ENCODE data around the gene HSPG2. TPM values are rescaled to one million over a fixed set of nuclear protein-coding genes. Genes with fewer than 3 reads are reported as not detected.

Gene HSPG2
- total and polyA plus RNA-seq, 2 of the 13 experiments (the other 11 are each of a cell fraction or from before 2014, with no cell fraction given), result 9.1 to 13.1 TPM

GRCh38 chr1:21922090-21923013 lies 14.8 kb downstream of the HSPG2 start (continued):
- TF ChIP-seq MNT (IDR thresholded peaks at IDR 0.05) (no peak), FOXO4 (CRISPR knock-in tag; conservative IDR thresholded peaks at IDR 0.05) (no peak), XRCC5 (optimal IDR thresholded peaks at IDR 0.05; ENCODE audit: low read length) (no peak), ZXDC (CRISPR knock-in tag; IDR thresholded peaks at IDR 0.05) (no peak), TRAFD1 (CRISPR knock-in tag; IDR thresholded peaks at IDR 0.05; ENCODE audit: borderline replicate concordance) (no peak), RXRA (CRISPR knock-in tag; IDR thresholded peaks at IDR 0.05) (peak; percentile 57; the same call in 1 of the 2 replicates), CSRNP2 (CRISPR knock-in tag; conservative IDR thresholded peaks at IDR 0.05; ENCODE audit: low read depth) (no peak), TIGD3 (CRISPR knock-in tag; IDR thresholded peaks at IDR 0.05; ENCODE audit: borderline replicate concordance) (no peak), CTCF (CRISPR knock-in tag; IDR thresholded peaks at IDR 0.05) (0 out of 2 replicates have a peak, but pooled peaks have one; percentile 5), ZNF780A (CRISPR knock-in tag; IDR thresholded peaks at IDR 0.05) (no peak), PITX1 (CRISPR knock-in tag; IDR thresholded peaks at IDR 0.05) (0 out of 2 replicates have a peak, but pooled peaks have one; percentile 60)
